ENCODE data around the gene PXMP4.
"Not testable (repeated sequence)": the region's sequence is repeated elsewhere in the genome, so short reads cannot be mapped to it uniquely, and the experiment has no call there.

PXMP4 gene

DNA sequence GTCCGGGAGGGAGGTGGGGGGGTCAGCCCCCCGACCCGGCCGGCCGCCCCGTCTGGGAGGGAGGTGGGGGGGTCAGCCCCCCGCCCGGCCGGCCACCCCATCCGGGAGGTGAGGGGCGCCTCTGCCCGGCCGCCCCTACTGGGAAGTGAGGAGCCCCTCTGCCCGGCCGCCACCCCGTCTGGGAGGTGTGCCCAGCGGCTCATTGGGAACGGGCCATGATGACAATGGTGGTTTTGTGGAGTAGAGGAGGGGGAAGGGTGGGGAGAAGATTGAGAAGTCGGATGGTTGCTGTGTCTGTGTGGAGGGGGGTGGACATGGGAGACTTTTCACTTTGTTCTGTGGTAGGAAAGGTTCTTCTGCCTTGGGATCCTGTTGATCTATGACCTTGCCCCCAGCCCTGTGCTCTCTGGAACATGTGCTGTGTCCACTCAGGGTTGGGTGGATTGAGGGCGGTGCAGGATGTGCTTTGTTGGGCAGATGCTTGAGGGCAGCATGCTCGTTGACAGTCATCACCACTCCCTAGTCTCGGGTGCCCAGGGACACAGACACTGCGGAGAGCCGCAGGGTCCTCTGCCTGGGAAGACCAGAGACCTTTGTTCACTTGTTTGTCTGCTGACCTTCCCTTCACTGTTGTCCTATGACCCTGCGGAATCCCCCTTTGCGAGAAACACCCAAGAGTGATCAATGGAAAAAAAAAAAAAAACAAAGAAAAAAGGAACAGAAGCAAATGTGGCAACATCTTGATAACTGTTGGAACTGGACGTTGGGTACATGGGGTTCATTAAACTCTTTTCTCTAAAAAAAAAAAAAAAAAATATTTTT, 18.3 kb downstream of the PXMP4 start:
- DNase-seq, result no peak

DNA sequence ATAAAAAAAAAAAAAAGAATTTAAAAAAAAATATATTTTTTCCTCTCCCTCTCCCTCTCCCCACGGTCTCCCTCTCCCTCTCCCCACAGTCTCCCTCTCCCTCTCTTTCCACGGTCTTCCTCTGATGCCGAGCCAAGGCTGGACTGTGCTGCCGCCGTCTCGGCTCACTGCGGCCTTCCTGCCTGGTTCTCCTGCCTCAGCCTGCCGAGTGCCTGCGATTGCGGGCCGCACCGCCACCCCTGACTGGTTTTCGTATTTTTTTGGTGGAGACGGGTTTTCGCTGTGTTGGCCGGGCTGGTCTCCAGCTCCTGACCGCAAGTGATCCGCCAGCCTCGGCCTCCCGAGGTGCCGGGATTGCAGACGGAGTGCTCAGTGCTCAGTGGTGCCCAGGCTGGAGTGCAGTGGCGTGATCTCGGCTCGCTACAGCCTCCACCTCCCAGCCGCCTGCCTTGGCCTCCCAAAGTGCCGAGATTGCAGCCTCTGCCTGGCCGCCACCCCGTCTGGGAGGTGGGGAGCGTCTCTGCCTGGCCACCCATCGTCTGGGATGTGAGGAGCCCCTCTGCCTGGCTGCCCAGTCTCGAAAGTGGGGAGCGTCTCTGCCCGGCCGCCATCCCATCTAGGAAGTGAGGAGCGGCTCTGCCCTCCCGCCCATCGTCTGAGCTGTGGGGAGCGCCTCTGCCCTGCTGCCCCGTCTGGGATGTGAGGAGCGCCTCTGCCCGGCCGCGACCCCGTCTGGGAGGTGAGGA, 19.2 kb downstream of the PXMP4 start:
- DNase-seq, result not testable (repeated sequence)

DNA sequence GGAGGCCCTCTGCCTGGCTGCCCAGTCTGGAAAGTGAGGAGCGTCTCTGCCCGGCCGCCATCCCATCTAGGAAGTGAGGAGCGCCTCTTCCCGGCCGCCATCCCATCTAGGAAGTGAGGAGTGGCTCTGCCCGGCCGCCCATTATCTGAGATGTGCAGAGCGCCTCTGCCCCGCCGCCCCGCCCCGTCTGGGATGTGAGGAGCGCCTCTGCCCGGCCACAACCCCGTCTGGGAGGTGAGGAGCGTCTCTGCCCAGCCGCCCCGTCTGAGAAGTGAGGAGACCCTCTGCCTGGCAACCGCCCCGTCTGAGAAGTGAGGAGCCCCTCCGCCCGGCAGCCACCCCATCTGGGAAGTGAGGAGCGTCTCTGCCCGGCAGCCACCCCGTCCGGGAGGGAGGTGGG, 21.1 kb downstream of the PXMP4 start:
- not testable (repeated sequence) for DNase-seq

GRCh38 chr20:33697129-33697528, 23.0 kb downstream of the PXMP4 start:
- DNase-seq, result no peak

- DNase-seq, result no peak
These were observed 23.7 kb downstream of the PXMP4 start for GRCh38 chr20:33696448-33696847.

DNA sequence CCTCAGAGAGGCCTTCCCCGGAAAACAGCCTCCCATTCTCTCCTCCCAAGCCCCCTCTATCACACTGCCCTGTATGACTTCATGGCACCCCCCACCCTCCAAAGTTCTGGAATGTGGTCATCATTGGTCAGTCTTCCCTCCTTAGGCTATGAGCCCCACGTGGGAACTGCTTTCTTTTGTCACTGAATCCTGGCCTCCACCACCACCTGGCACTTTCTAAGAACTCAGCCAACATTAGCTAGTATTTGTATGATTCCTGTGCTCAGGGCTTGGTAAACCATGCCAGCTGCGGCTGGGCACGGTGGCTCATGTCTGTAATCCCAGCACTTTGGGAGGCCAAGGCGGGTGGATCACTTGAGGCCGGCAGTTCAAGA, 25.5 kb downstream of the PXMP4 start:
- DNase-seq, result no peak

DNA sequence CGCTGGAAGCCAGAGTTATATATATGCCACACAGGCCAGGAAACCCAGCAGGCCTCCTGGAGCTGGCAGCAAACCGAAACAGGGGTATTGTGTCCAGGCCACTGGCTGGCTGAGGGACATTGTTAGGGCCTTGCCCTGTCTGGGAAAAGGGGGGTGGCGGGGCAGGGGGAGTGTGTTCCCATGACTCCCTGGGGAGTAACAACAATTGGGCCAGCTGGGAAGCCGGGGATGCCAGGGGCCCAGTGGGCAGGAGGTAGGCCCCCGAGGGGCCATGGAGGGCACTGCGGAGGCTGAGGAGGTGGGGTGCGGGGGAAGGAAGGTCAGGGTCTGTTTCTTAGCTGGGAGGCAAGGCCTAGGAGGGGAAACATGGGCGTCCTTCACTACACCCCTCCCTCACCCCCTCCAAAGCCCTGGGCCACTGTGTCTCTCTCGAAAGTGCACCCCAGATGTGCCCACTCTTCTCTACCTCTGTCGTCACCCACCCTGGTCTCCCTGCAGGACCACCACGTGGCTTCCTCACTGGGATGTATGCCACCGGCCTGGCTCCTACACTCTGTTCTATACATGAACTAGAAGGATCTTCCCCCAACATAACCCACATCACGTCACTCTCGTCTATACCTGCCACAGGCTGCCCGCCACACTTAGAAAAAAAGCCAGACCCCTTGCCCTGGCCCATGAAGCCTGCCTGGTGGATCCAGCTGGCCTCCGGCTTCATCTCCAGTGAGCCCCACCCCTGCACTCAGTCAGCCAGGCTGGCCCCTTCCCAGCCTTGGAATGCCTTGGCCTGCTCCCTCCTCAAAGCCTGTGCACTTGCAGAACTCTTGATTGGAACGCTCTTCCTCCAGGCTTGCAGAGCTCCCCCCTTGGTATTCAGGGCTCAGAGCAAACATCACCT, 26.1 kb downstream of the PXMP4 start:
- DNase-seq, result peak; percentile 44

DNA sequence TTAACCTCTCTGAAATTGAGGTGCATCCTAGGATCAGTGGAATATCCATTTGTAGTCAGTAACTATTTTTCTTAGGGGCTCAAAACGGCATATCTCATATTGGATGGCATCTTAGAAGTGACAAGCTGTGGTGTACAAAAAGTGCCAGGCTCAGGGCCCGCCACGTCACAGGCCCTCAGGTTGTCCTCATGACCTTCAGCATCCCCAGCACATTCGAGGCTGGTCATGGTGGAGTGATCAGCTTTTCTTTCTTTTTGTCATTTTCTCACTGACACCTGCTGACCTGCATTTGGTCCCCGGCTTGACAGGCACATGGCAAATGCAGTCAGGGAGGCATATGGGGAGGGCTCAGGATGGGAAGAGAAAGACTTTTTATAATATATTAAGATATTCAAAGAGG, 26.8 kb downstream of the PXMP4 start:
- no peak for DNase-seq

GRCh38 chr20:33689973-33690372, 30.1 kb downstream of the PXMP4 start:
- DNase-seq, result no peak

GRCh38 chr20:33689493-33689892, 30.6 kb downstream of the PXMP4 start:
- DNase-seq, result no peak

- DNase-seq, result no peak
These were observed 31.1 kb downstream of the PXMP4 start for GRCh38 chr20:33688938-33689424.

GRCh38 chr20:33687993-33688937, 31.8 kb downstream of the PXMP4 start:
- no peak for DNase-seq

- no peak for DNase-seq
These were observed 32.7 kb downstream of the PXMP4 start for GRCh38 chr20:33687370-33687915.

- DNase-seq, result no peak
These were observed 33.1 kb downstream of the PXMP4 start for GRCh38 chr20:33686984-33687366.

DNA sequence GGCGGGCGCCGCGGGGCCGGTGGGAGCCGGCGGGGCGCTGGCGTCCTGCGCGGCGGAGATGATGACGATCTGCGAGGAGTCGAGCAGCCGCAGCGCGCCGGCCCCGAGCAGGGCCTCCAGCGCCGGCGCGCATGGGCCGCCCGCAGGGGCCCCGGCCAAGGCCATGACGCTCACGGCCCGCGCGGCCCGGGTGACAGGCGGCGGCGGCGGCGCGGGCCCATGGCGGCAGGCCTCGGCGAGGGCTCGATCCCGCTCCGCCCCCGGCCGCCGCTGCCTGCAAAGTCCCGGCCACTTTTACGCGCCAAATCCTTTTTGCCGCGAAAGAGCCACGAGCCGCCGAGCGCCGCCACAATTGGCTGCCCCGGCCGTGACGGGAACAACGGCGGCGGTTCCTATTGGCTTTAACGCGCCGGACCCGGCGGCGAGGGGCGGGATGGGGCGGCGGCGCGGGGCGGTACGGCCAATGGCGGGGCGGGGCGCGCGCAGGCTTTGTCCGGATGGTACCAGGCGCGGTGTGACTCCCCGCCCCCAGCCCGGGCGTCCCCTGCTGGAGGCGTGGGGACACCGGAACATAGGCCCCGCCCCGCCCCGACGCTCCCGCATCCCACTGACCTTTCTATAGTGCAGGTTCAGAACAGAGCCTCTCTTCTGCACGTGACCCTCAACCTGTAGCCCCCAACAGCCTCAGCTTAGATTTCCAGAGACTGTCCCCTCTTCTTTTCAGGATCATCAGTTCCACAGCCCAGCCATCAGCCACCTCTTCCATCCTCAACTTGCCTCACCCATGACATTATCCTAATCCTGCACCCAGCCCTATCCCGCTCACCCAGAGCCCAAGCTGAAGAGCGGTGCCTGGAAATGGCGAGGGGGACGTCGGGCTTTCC, 33.8 kb downstream of the PXMP4 start, which contains the start of gene E2F1:
E2F1 (minus strand) TSS at position 286 of the 884 bp plus-strand sequence; CDS start at position 165, 121 bp downstream.
- DNase-seq, result peak; percentile 95

DNA sequence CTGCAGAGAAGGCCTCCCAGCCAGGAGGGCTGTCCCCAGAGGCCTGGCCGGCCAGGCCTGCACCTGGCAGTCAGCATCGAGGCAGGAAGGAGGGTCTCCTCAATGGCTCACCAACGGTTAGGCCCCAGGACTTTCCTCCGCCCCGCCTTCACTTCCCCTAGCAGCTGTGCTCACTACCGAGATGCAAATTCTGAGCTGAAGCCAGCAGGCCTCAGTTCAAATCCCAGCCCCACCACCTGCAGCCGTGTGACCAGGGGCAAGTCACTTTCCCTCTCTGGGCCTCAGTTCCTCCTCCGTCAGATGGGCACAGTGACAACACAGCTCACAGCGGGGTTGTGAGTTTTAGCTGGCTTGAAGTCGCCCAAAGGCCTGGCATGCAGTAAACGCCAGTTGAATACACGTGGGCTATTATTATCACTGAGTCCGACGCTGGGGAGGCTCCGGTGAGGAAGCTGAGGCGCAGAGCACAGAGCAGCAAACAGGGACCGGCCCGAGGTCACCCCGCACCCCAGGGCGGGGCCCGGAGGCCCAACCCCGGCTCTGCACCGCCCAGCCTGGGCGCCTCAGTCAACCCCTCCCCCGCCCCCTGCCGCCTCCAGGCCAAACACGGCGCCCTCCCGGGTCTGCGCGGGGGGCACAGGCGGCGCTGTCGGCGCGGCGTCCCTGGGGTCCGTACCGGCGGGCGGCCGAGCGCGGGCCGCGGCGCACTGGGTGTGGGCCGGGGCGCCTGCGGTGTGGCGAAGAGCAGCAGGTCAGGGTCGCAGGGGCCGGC, 34.6 kb downstream of the PXMP4 start:
- no peak for DNase-seq

DNA sequence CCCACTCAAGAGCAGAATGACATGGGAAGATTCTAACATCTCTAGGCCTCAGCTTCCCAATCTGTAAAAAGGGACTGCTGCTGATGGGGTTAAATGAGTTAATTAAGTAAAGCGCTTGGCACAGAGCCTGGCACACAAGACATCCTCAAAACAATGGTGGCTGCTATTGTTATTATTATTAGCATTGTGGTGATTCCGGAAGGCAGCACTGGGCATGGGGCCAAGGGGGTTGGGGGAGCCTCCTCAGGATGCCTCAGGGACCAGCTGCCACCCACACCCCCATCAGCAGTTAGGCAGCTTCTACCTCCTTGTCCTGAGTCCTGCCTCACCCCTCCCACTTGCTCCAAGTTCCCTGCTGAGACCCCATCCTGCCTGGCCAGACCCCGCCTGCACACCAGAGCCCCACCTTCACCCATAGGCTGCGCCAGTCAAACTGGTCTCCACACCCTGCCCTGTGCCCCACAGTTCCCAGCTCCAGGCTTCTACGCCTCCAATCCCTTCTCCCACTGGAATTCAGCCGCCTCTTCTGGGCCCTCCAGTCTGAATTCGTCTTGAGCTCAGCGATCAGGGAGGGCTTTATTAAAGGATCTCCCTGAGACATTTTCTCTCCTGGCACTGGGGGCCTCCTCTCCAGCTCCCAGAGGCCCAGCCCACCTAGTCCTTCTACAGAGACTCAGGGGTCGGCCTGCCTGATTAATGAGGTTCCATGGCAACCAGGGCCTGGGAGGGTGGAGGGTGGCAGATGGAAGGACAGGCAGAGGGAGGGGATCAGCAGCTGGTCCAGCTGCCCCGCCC, 35.4 kb downstream of the PXMP4 start:
- peak; percentile 62 for DNase-seq

- no peak for DNase-seq
These were observed 38.3 kb downstream of the PXMP4 start for GRCh38 chr20:33681728-33682353.

Data from NCI-H1092 treated with DMSO at 0.1 percent for 48 hours (cell line).